HepG2 (cell line): ENCODE measurements around the gene LMX1B. TPM values are rescaled to one million over a fixed set of nuclear protein-coding genes. Genes with fewer than 3 reads are reported as not detected.

Source experiments
- ATAC-seq: fragments of 200-7000 bp; cut with Tn5 transposase; 3 replicates; pipeline ENCODE4 v1.9.1; 2020; ENCODE audit warnings: mild to moderate bottlenecking, moderate library complexity
- BruUV-seq: library from RNA; stranded (reverse); fragments of 400-500 nt; replicated peaks from 2 replicates; lab custom pipeline; 2021; lab: Mats Ljungman, UMichigan
- CTCF ChIA-PET: fragments of 300-600 bp; formaldehyde crosslinking; extraction: SDS; loops from one replicate; lab custom pipeline; 2021; ENCODE audit warnings: low total read pairs, inconsistent platforms, low intra/inter-chr PET ratio; lab: Yijun Ruan, JAX
- POLR2A ChIA-PET: fragments of 350-600 bp; sonication (Branson Sonifier 250); formaldehyde crosslinking; loops from one replicate; lab custom pipeline; 2020; ENCODE audit warnings: antibody characterized with exemption, inconsistent platforms; lab: Yijun Ruan, JAX
- DNase-seq: peaks from one replicate; pipeline ENCODE4 v3.0.0-alpha.2; 2015; ENCODE audit warnings: low spot score
- FAIRE-seq: peaks from 3 replicates; lab custom pipeline; 2011; peaks lifted over from hg19 to GRCh38; lab: Jason Lieb, UNC
- H2AFZ ChIP-seq: one replicate; pipeline ENCODE4 v1.6.1; 2011; ENCODE audit warnings: low read length, inconsistent platforms
- H3K27ac ChIP-seq: fragments of 300-600 bp; 3 replicates; pipeline ENCODE4 v1.8.0; 2011; ENCODE audit warnings: mixed run types, mild to moderate bottlenecking, mixed read lengths, low read length, inconsistent platforms; ENCODE audit not compliant: insufficient read depth; ENCODE audit errors: extremely low read length
- H3K27me3 ChIP-seq, 2 experiments: fragments of 200-600 bp in 1 of 2; 2 replicates in 1 of 2; 3 replicates in 1 of 2; pipeline versions ENCODE4 v1.6.0 to v1.8.0; 2011; ENCODE audit warnings: low read length in 2 of 2, mild to moderate bottlenecking in 2 of 2, moderate library complexity in 2 of 2, inconsistent platforms in 1 of 2; ENCODE audit not compliant: insufficient read depth in 2 of 2, control insufficient read depth in 1 of 2
- H3K36me3 ChIP-seq, 2 experiments: fragments of 200-600 bp in 1 of 2; replicated peaks in 1 of 2; 2 replicates in 1 of 2; 3 replicates in 1 of 2; pipeline versions ENCODE4 v1.5.1 to v1.8.0; 2011; ENCODE audit warnings: low read length in 2 of 2, inconsistent platforms in 1 of 2; ENCODE audit not compliant: insufficient read depth in 2 of 2, control insufficient read depth in 1 of 2
- H3K4me1 ChIP-seq: 2 replicates; pipeline ENCODE4 v1.5.1; 2012; ENCODE audit warnings: low read length, inconsistent platforms; ENCODE audit not compliant: insufficient read depth
- H3K4me2 ChIP-seq: 2 replicates; pipeline ENCODE4 v1.6.0; 2011; ENCODE audit warnings: low read depth, low read length, inconsistent platforms
- H3K4me3 ChIP-seq, 3 experiments: fragments of 200-600 bp in 1 of 3; sonication (generic), shearing (Covaris generic) in 1 of 3; replicated peaks in 1 of 3; 2 replicates each; pipeline ENCODE4 v1.5.1; 2011 to 2016; ENCODE audit warnings: low read length in 3 of 3, inconsistent platforms in 2 of 3, low read depth in 2 of 3, mild to moderate bottlenecking in 2 of 3, control low read depth in 1 of 3, mixed read lengths in 1 of 3; ENCODE audit not compliant: insufficient read depth in 1 of 3
- H3K79me2 ChIP-seq: one replicate; pipeline ENCODE4 v1.6.1; 2011; ENCODE audit warnings: low read length, inconsistent platforms; ENCODE audit not compliant: insufficient read depth
- H3K9ac ChIP-seq: 2 replicates; pipeline ENCODE4 v1.6.0; 2011; ENCODE audit warnings: mild to moderate bottlenecking, low read depth, low read length, inconsistent platforms; ENCODE audit not compliant: insufficient read depth
- H3K9me3 ChIP-seq: 2 replicates; pipeline ENCODE4 v1.5.1; 2012; ENCODE audit warnings: mild to moderate bottlenecking, low read length
- H4K20me1 ChIP-seq: 2 replicates; pipeline ENCODE4 v1.6.0; 2011; ENCODE audit warnings: inconsistent platforms, mild to moderate bottlenecking, low read length, moderate library complexity; ENCODE audit not compliant: insufficient read depth
- ATF7-NPFF ChIP-seq: sonication (generic); formaldehyde crosslinking; IDR thresholded peaks from 2 replicates; pipeline ENCODE4 v1.8.1; 2023; ENCODE audit warnings: mild to moderate bottlenecking, low read depth, missing genetic modification reagents, moderate library complexity
- FOXO1 ChIP-seq: sonication (generic); formaldehyde crosslinking; IDR thresholded peaks from 2 replicates; pipeline ENCODE4 v1.4.0; 2020; ENCODE audit warnings: missing genetic modification reagents
- NFIB ChIP-seq: sonication (generic); formaldehyde crosslinking; IDR thresholded peaks from 2 replicates; pipeline ENCODE4 v1.9.0; 2021; ENCODE audit warnings: missing genetic modification reagents, mild to moderate bottlenecking, borderline replicate concordance
- SMAD3 ChIP-seq: sonication (generic); formaldehyde crosslinking; IDR thresholded peaks from 2 replicates; pipeline ENCODE4 v1.4.0; 2020; ENCODE audit warnings: missing genetic modification reagents
- ZFYVE20 ChIP-seq: sonication (generic); formaldehyde crosslinking; IDR thresholded peaks from 2 replicates; pipeline ENCODE4 v1.8.0; 2023; ENCODE audit warnings: low read depth, mild to moderate bottlenecking, moderate library complexity, missing genetic modification reagents, borderline replicate concordance
- ZNF441 ChIP-seq: sonication (generic); formaldehyde crosslinking; IDR thresholded peaks from 2 replicates; pipeline ENCODE4 v1.7.0; 2021; ENCODE audit warnings: missing genetic modification reagents, borderline replicate concordance
- ZNF772 ChIP-seq: sonication (generic); formaldehyde crosslinking; IDR thresholded peaks from 2 replicates; pipeline ENCODE4 v1.5.0; 2020; ENCODE audit warnings: mild to moderate bottlenecking, missing genetic modification reagents
- WGBS: methylation state at CpG from one replicate; pipeline ENCODE4 v1.1.6; 2017; ENCODE audit warnings: low lambda C conversion rate; 5-methylcytosine and 5-hydroxymethylcytosine counted together
- in situ Hi-C: cut with HindIII; loops from 2 replicates; pipeline ENCODE4 v1.10.0; 2017; ENCODE audit warnings: low pct_unique_long_range_greater_than_20kb; ENCODE audit not compliant: extremely low pct_ligation_motif_present
- intact Hi-C: fragments of 100-400 bp; cut with micrococcal nuclease; formaldehyde crosslinking; loops from one replicate; pipeline ENCODE4 v1.10.0; 2022; ENCODE audit not compliant: unreplicated experiment
- polyA plus RNA-seq, 8 experiments: library from polyadenylated mRNA; depleted of rRNA in 3 of 8; stranded (reverse) in 7 of 8; unstranded in 1 of 8; fragments of >200 nt; fragmentation: Illumina TruSeq in 4 of 8; extraction: Trizol in 4 of 8; gene quantifications; 2 replicates each; pipeline versions ENCODE4 v1.2.1 to v1.2.3, GENCODE V29; 2011 to 2016; ENCODE audit warnings: low read depth in 4 of 8, missing spikeins in 1 of 8, mixed read lengths in 1 of 8; ENCODE audit not compliant: insufficient read depth in 1 of 8
- total RNA-seq, 5 experiments: library from RNA; depleted of rRNA; stranded (reverse); fragments of >200 nt; fragmentation: Illumina TruSeq; extraction: Trizol; gene quantifications; 2 replicates each; pipeline ENCODE4 v1.2.3, GENCODE V29; 2016; ENCODE audit warnings: low read depth in 1 of 5
- TF ChIP-seq, protein P1 (sequence below): sonication (generic); formaldehyde crosslinking; IDR thresholded peaks from 2 replicates; pipeline ENCODE4 v1.4.0; 2020; ENCODE audit warnings: missing genetic modification reagents, mild to moderate bottlenecking, borderline replicate concordance
- TF ChIP-seq, protein P2 (sequence below): sonication (generic); formaldehyde crosslinking; IDR thresholded peaks from 2 replicates; pipeline ENCODE4 v1.4.0; 2020; ENCODE audit warnings: missing genetic modification reagents
- TF ChIP-seq, protein P3 (sequence below): fragments of 450-650 bp; IDR thresholded peaks from 2 replicates; pipeline ENCODE4 v1.6.1; 2017
- TF ChIP-seq, protein P4 (sequence below): sonication (generic); formaldehyde crosslinking; IDR thresholded peaks from 2 replicates; pipeline ENCODE4 v1.5.1; 2020; ENCODE audit warnings: mild to moderate bottlenecking, missing genetic modification reagents, moderate library complexity

LMX1B gene
- total and polyA plus RNA-seq, 2 of the 13 experiments (the other 11 are each of a cell fraction or from before 2014, with no cell fraction given), result not detected

DNA sequence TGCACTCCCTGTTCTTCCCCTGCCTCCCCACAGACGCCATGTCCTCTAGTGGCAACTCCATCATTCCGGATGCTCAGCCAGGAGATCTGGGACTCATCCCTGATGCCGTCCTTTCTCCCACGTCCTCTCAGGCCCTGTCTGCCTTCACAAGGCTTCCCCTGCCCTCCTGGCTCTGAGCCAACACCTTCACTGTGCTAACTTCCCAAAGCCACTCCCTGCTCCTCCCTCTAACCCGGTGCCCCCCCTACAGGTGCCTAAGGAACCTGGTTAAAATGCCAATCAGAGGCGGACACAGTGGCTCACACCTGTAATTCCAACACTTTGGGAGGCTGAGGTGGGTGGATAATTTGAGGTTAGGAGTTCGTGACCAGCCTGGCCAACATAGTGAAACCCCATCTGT lies 67.6 kb downstream of the LMX1B start (continued):
- no peak for TF ChIP-seq NFIB (CRISPR knock-in tag)
- TF ChIP-seq SMAD3 (CRISPR knock-in tag), result no peak
- TF ChIP-seq FOXO1, result no peak
- no peak for TF ChIP-seq ATF7-NPFF (CRISPR knock-in tag)

DNA sequence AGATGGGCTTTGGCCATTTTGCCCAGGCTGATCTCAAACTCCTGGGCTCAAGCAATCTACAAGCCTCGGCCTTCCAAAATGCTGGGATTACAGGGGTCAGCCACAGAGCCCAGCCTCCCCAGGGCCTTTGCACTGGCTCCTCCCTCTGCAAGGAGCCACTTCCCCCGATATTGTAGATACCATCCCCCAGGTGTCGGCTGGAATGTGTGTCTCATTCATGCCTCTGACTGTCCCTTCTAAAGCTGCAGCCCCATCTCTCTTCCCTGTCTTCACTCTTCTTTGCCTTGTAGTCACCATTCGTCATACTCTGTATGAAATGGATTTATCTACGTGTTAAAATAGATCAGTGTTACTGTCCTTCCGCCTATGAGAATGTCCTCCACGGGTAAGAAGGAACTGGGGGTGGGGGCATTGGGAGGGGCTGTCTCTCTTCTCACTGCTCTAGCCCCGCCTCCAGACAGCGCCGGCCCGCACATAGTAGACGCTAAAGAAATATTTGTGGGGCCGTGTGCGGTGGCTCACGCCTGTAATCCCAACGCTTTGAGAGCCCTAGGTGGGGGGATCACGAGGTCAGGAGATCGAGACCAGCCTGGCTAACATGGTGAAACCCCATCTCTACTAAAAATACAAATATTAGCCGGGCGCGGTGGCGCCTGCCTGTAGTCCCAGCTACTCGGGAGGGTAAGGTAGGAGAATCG lies 68.5 kb downstream of the LMX1B start:
- ATAC-seq (no peak), DNase-seq (no peak), FAIRE-seq (no peak)
- BruUV-seq, result no TSS peak
- intact Hi-C loops, result no loop called here
- Histone ChIP-seq H4K20me1 (no peaks in the 10 kb centered on the region), H3K36me3 (no peaks in the 10 kb centered on the region), H3K27me3 (peaks cover 9 to 64% of the 10 kb centered on the region in 2 experiments; a peak in 4 of 5 replicates), H3K9ac (no peak overlapping the region), H3K4me1 (peaks cover 5% of the 10 kb centered on the region; the same call in 1 of the 2 replicates), H3K9me3 (no peaks in the 10 kb centered on the region), H3K4me2 (no peak overlapping the region), H3K4me3 (no peak overlapping the region), H2AFZ (no peak overlapping the region), H3K79me2 (no peaks in the 10 kb centered on the region), H3K27ac (no peak overlapping the region)
- POLR2A ChIA-PET, result no interaction called here
- CTCF ChIA-PET, result no interaction called here
- in situ Hi-C loops, result no loop called here
- 40% methylated on average over 24 of the region's 24 CpGs for WGBS
- TF ChIP-seq ZFYVE20 (no peak), ZNF441 (CRISPR knock-in tag) (no peak), ZNF772 (CRISPR knock-in tag) (no peak)
- TF ChIP-seq, protein P1, sequence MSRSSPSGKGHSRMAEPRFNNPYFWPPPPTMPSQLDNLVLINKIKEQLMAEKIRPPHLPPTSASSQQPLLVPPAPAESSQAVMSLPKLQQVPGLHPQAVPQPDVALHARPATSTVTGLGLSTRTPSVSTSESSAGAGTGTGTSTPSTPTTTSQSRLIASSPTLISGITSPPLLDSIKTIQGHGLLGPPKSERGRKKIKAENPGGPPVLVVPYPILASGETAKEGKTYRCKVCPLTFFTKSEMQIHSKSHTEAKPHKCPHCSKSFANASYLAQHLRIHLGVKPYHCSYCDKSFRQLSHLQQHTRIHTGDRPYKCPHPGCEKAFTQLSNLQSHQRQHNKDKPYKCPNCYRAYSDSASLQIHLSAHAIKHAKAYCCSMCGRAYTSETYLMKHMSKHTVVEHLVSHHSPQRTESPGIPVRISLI (CRISPR knock-in tag), result no peak
- TF ChIP-seq, protein P2, sequence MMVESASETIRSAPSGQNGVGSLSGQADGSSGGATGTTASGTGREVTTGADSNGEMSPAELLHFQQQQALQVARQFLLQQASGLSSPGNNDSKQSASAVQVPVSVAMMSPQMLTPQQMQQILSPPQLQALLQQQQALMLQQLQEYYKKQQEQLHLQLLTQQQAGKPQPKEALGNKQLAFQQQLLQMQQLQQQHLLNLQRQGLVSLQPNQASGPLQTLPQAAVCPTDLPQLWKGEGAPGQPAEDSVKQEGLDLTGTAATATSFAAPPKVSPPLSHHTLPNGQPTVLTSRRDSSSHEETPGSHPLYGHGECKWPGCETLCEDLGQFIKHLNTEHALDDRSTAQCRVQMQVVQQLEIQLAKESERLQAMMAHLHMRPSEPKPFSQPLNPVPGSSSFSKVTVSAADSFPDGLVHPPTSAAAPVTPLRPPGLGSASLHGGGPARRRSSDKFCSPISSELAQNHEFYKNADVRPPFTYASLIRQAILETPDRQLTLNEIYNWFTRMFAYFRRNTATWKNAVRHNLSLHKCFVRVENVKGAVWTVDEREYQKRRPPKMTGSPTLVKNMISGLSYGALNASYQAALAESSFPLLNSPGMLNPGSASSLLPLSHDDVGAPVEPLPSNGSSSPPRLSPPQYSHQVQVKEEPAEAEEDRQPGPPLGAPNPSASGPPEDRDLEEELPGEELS (CRISPR knock-in tag), result no peak
- TF ChIP-seq, protein P3, sequence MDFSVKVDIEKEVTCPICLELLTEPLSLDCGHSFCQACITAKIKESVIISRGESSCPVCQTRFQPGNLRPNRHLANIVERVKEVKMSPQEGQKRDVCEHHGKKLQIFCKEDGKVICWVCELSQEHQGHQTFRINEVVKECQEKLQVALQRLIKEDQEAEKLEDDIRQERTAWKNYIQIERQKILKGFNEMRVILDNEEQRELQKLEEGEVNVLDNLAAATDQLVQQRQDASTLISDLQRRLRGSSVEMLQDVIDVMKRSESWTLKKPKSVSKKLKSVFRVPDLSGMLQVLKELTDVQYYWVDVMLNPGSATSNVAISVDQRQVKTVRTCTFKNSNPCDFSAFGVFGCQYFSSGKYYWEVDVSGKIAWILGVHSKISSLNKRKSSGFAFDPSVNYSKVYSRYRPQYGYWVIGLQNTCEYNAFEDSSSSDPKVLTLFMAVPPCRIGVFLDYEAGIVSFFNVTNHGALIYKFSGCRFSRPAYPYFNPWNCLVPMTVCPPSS, result no peak
- TF ChIP-seq, protein P4, sequence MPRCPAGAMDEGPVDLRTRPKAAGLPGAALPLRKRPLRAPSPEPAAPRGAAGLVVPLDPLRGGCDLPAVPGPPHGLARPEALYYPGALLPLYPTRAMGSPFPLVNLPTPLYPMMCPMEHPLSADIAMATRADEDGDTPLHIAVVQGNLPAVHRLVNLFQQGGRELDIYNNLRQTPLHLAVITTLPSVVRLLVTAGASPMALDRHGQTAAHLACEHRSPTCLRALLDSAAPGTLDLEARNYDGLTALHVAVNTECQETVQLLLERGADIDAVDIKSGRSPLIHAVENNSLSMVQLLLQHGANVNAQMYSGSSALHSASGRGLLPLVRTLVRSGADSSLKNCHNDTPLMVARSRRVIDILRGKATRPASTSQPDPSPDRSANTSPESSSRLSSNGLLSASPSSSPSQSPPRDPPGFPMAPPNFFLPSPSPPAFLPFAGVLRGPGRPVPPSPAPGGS (CRISPR knock-in tag), result no peak
